Fibroblast of villous mesenchyme (primary cell): ENCODE data around the gene ODF2. TPM values are rescaled to one million over a fixed set of nuclear protein-coding genes. Genes with fewer than 3 reads are reported as not detected.

Experiments
- DNase-seq: peaks from one replicate; pipeline ENCODE4 v3.0.0-alpha.2; 2010; ENCODE audit warnings: low read depth
- H3K4me3 ChIP-seq: 2 replicates; pipeline ENCODE4 v1.5.1; 2011; ENCODE audit warnings: low read depth, mild to moderate bottlenecking, low read length
- total RNA-seq: library from RNA; depleted of rRNA; stranded (reverse); fragments of >200 nt; gene quantifications from 2 replicates; pipeline ENCODE4 v1.2.3, GENCODE V29; 2012
- TF ChIP-seq, protein P1 (sequence below): IDR thresholded peaks from 2 replicates; pipeline ENCODE4 v1.5.1; 2012; ENCODE audit warnings: low read depth, mild to moderate bottlenecking, low read length; ENCODE audit not compliant: insufficient read depth

The ODF2 gene
- total RNA-seq, 1 donor: 44.5 TPM

DNA sequence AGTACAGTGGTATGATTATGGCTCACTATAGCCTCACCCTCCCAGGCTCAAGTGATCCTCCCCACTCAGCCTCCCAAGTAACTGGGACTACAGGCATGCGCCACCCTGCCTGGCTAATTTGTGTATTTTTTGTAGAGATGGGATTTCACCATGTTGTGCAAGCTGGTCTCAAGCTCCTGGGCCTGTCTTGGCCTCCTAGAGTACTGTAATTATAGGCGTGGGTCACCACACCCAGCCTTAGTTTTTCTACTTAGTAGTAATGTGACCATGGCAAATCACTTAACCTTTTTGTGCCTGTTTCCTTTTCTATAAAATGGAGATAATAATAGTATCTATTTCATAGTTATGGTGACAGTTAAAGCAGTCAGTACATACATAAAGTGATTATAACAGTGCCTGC lies 70.9 kb downstream of the ODF2 start:
- TF ChIP-seq, protein P1, sequence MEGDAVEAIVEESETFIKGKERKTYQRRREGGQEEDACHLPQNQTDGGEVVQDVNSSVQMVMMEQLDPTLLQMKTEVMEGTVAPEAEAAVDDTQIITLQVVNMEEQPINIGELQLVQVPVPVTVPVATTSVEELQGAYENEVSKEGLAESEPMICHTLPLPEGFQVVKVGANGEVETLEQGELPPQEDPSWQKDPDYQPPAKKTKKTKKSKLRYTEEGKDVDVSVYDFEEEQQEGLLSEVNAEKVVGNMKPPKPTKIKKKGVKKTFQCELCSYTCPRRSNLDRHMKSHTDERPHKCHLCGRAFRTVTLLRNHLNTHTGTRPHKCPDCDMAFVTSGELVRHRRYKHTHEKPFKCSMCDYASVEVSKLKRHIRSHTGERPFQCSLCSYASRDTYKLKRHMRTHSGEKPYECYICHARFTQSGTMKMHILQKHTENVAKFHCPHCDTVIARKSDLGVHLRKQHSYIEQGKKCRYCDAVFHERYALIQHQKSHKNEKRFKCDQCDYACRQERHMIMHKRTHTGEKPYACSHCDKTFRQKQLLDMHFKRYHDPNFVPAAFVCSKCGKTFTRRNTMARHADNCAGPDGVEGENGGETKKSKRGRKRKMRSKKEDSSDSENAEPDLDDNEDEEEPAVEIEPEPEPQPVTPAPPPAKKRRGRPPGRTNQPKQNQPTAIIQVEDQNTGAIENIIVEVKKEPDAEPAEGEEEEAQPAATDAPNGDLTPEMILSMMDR: no peak
- DNase-seq: no peak
- H3K4me3 ChIP-seq: no peak overlapping the region

DNA sequence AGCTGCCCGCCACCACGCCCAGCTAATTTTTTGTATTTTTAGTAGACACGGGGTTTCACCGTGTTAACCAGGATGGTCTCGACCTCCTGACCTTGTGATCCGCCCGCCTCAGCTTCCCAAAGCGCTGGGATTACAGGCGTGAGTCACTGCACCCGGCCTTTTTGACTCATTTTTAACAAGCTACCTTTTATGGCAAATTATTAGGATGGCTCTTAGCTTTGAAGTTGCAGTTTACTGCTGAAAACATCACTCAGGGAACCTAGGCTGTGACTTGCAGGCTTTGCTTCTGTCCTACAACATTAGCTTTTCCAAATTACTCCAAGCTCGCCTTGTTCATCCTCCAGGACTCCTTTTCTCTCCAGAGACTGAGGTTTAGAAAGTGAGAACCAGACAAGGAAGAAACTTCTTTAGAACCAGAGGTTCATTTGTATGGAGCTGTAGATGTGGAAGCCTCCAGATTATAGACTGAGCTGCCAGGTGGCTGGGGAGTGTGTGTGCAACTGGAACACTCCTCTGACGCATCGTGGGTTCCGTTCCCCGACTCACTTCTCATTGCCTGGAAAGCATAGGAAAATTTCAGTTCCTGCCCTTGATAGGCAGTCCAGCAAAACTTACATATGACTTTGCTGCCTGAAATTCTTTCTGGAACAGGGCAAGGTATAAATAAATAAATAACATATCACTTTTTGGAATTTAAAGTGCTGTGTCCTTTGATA lies 72.8 kb downstream of the ODF2 start:
- peak; percentile 84 for DNase-seq
- TF ChIP-seq, protein P1: no peak
- H3K4me3 ChIP-seq: no peak overlapping the region

DNA sequence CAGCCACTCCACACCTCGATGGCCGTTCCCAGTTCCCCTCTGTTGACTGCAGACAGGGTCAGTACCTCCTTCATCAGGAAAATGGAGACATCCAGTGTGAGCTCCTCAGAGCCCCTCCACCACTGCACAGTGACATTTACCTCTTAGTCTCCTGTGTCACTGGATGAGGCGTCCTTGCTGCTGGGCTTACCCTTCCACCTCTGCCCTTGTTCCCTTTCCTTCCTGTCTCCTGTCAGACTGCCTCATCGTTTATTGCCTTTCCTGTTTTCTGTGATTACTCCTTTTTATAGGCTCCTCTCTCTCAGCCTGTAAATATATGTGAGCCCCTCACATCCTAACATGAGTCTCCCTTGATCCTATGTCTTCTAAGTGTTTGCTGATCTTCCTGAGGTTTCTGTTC lies 73.4 kb downstream of the ODF2 start:
- TF ChIP-seq, protein P1: no peak
- DNase-seq: peak; percentile 34
- H3K4me3 ChIP-seq: no peak overlapping the region

DNA sequence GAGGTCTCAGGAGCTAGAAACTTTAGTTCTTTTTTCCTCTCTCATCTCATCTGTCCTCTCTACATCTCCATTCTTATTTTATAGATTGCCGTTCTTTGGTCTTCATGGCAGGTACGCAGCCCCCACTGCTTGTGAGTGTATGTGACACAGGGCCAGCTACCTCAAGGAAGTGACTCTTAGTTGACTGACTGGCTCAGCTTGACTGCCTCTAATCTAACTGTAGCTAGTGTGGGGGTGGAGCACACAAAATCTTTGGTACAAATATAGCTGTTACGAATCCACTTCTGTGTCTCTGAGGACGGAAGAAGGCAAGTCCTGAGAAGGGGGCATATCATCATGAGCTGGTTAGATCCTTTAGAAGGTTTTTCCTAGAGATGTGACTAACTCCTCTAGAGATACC lies 76.8 kb downstream of the ODF2 start:
- TF ChIP-seq, protein P1: no peak
- no peak overlapping the region for H3K4me3 ChIP-seq
- no peak for DNase-seq

DNA sequence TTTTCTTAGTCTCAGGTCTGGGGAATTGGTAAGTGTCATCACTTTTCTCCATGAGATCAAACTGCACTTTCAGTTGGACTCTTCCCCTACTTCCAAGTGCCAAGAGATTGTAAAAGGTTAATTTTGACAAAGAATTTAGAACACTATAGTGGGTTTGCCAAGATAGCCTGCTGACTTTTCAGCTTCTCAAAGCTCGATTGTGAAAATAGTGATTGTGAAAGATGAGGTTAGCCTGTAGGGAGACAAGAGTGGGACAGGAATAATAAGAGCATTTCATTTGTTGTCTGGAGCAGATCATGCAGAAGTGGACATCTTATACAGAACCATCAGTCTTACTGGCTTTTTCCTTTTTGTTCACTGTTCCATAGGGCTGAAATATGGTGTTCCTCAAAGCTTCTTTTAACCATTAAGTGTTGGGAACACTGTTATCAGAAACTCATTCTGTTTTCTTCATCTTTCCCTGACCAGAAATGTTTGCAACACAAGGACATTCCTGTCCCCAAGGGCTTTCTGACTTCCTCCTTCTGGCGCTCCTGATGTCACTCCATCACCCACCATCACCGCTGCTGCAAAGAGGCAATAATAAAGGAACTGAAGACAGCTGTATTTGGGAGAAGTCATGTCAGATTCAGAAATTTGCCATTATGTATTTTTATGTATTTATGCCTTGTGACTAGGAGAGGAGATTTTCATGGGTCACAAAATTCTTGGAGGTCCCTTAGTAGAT lies 85.0 kb downstream of the ODF2 start:
- H3K4me3 ChIP-seq: no peak overlapping the region
- TF ChIP-seq, protein P1: no peak
- peak; percentile 11 for DNase-seq

DNA sequence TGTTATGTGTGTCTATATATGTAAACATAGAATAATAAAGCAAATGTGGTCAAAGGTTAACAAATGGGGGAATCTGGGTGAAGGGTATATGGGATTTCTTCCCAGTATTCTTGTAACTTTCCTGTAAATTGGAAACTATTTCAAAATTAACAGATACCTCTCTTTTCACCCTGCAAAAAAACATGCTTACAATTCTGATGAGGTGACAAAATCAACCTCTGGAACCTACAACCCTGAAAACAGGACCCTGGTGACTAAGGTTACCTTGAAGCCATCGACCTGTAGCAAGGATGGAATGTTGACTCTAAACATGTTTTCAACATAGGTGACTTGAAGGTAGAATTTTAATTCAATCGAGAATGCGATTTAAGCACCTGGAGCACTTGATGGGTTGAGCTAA lies 90.7 kb downstream of the ODF2 start:
- TF ChIP-seq, protein P1: no peak
- H3K4me3 ChIP-seq: no peak overlapping the region
- no peak for DNase-seq

DNA sequence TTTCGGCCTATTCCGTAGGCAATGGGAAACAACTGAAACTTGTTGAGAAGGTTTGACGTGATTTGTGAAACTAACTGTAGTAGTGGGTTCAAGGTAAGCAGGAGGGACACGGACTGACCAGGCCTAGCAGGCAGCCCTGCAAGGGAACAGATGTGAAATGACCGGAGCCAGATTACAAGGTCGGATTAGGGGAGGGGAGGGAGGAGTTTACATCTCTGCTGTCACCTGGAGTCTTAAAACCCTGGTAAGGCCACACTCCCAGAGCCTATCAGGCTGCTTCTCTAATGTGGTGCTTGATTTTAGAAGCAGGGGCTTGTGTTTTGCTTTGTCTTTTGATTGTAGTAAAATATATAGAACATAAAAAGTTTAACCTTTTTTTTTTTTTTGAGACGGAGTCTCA lies 93.1 kb downstream of the ODF2 start:
- TF ChIP-seq, protein P1: no peak
- no peak for DNase-seq
- H3K4me3 ChIP-seq: no peak overlapping the region
